Loucy (cell line): ENCODE results near the gene MMP3.

Experiments
- H2AFZ ChIP-seq: fragments of 200-600 bp; sonication (generic); 2 replicates; pipeline ENCODE4 v1.6.0; 2016; ENCODE audit warnings: antibody characterized with exemption, mild to moderate bottlenecking, low read length, moderate library complexity
- H3F3A ChIP-seq: fragments of 200-600 bp; 2 replicates; pipeline ENCODE4 v1.6.0; 2016; ENCODE audit warnings: antibody characterized with exemption, low read depth, mild to moderate bottlenecking
- H3K27me3 ChIP-seq: fragments of 200-600 bp; sonication (generic); 2 replicates; pipeline ENCODE4 v1.6.1; 2014; ENCODE audit warnings: low read length, mild to moderate bottlenecking; ENCODE audit not compliant: insufficient read depth, poor library complexity, severe bottlenecking
- H3K36me3 ChIP-seq: fragments of 200-600 bp; sonication (generic); 2 replicates; pipeline ENCODE4 v1.6.1; 2016; ENCODE audit warnings: low read length; ENCODE audit not compliant: insufficient read depth
- H3K4me1 ChIP-seq: fragments of 200-600 bp; sonication (generic); 2 replicates; pipeline ENCODE4 v1.5.1; 2014; ENCODE audit warnings: low read length, mild to moderate bottlenecking; ENCODE audit not compliant: insufficient read depth, poor library complexity, severe bottlenecking
- H3K4me2 ChIP-seq: fragments of 200-600 bp; sonication (generic); 2 replicates; pipeline ENCODE4 v1.6.0; 2014; ENCODE audit warnings: antibody characterized with exemption, low read length, low read depth, mild to moderate bottlenecking; ENCODE audit not compliant: poor library complexity, severe bottlenecking
- H3K4me3 ChIP-seq: fragments of 200-600 bp; sonication (generic); 2 replicates; pipeline ENCODE4 v1.5.1; 2014; ENCODE audit warnings: low read length, mild to moderate bottlenecking, mixed read lengths; ENCODE audit not compliant: poor library complexity, severe bottlenecking
- H3K79me2 ChIP-seq: fragments of 200-600 bp; sonication (generic); 2 replicates; pipeline ENCODE4 v1.6.1; 2014; ENCODE audit warnings: low read length; ENCODE audit not compliant: insufficient read depth
- H3K9ac ChIP-seq: fragments of 200-600 bp; sonication (generic); 2 replicates; pipeline ENCODE4 v1.6.0; 2014; ENCODE audit warnings: mild to moderate bottlenecking, low read depth, low read length, moderate library complexity; ENCODE audit not compliant: poor library complexity, severe bottlenecking
- H3K9me2 ChIP-seq: fragments of 200-600 bp; sonication (generic); replicated peaks from 2 replicates; pipeline ENCODE4 v1.6.1; 2016; ENCODE audit warnings: low read depth, low read length, mixed read lengths
- H3K9me3 ChIP-seq: fragments of 200-600 bp; sonication (generic); 2 replicates; pipeline ENCODE4 v1.6.1; 2014; ENCODE audit warnings: mild to moderate bottlenecking, antibody characterized with exemption, low read length, low read depth; ENCODE audit not compliant: insufficient read depth
- H4K20me1 ChIP-seq: fragments of 200-600 bp; sonication (generic); 2 replicates; pipeline ENCODE4 v1.6.0; 2014; ENCODE audit warnings: antibody characterized with exemption, low read length, mild to moderate bottlenecking; ENCODE audit not compliant: insufficient read depth, poor library complexity, severe bottlenecking
- CTCF ChIP-seq: fragments of 200-600 bp; sonication (generic); conservative IDR thresholded peaks from 2 replicates; pipeline ENCODE4 v1.5.1; 2014; ENCODE audit warnings: mild to moderate bottlenecking, antibody characterized with exemption, low read length
- EZH2phosphoT487 ChIP-seq: fragments of 200-600 bp; IDR thresholded peaks from 2 replicates; pipeline ENCODE4 v1.6.1; 2018; ENCODE audit warnings: antibody characterized with exemption, mild to moderate bottlenecking, moderate library complexity, borderline replicate concordance

The MMP3 gene

GRCh38 chr11:102832612-102833011, 10.8 kb downstream of the MMP3 start:
- Histone ChIP-seq H2AFZ (no peak overlapping the region), H3K9me3 (no peaks in the 10 kb centered on the region), H3K9me2 (no peaks in the 10 kb centered on the region), H3K4me3 (no peak overlapping the region), H3K79me2 (no peaks in the 10 kb centered on the region), H4K20me1 (no peaks in the 10 kb centered on the region), H3K4me2 (no peak overlapping the region), H3K36me3 (no peaks in the 10 kb centered on the region), H3K27me3 (no peaks in the 10 kb centered on the region), H3K9ac (no peak overlapping the region), H3F3A (no peaks in the 10 kb centered on the region), H3K4me1 (no peaks in the 10 kb centered on the region)
- TF ChIP-seq EZH2phosphoT487, result no peak
- no peak for TF ChIP-seq CTCF

GRCh38 chr11:102831489-102832440, 11.6 kb downstream of the MMP3 start:
- Histone ChIP-seq H3K27me3 (no peaks in the 10 kb centered on the region), H3K4me3 (no peak overlapping the region), H3F3A (no peaks in the 10 kb centered on the region), H3K36me3 (no peaks in the 10 kb centered on the region), H2AFZ (no peak overlapping the region), H3K79me2 (no peaks in the 10 kb centered on the region), H3K4me2 (no peak overlapping the region), H4K20me1 (no peaks in the 10 kb centered on the region), H3K4me1 (no peaks in the 10 kb centered on the region), H3K9me2 (no peaks in the 10 kb centered on the region), H3K9ac (no peak overlapping the region), H3K9me3 (no peaks in the 10 kb centered on the region)
- no peak for TF ChIP-seq EZH2phosphoT487
- no peak for TF ChIP-seq CTCF

GRCh38 chr11:102831128-102831488, 12.3 kb downstream of the MMP3 start:
- H4K20me1 ChIP-seq, result no peaks in the 10 kb centered on the region
- TF ChIP-seq CTCF (no peak), EZH2phosphoT487 (no peak)
- H3K9me3 ChIP-seq, result no peaks in the 10 kb centered on the region
- H3K27me3 ChIP-seq, result no peaks in the 10 kb centered on the region
- H3K9ac ChIP-seq, result no peak overlapping the region
- H3K36me3 ChIP-seq, result no peaks in the 10 kb centered on the region
- no peaks in the 10 kb centered on the region for H3K9me2 ChIP-seq
- no peak overlapping the region for H3K4me2 ChIP-seq
- H2AFZ ChIP-seq, result no peak overlapping the region
- no peaks in the 10 kb centered on the region for H3K4me1 ChIP-seq
- H3K4me3 ChIP-seq, result no peak overlapping the region
- no peaks in the 10 kb centered on the region for H3F3A ChIP-seq
- H3K79me2 ChIP-seq, result no peaks in the 10 kb centered on the region
